ENCODE measurements around the gene ZNF608. TPM values are rescaled to one million over a fixed set of nuclear protein-coding genes. Genes with fewer than 3 reads are reported as not detected.

The ZNF608 gene
- total RNA-seq, 1 experiment from 2014 or later: 7.3 TPM

DNA sequence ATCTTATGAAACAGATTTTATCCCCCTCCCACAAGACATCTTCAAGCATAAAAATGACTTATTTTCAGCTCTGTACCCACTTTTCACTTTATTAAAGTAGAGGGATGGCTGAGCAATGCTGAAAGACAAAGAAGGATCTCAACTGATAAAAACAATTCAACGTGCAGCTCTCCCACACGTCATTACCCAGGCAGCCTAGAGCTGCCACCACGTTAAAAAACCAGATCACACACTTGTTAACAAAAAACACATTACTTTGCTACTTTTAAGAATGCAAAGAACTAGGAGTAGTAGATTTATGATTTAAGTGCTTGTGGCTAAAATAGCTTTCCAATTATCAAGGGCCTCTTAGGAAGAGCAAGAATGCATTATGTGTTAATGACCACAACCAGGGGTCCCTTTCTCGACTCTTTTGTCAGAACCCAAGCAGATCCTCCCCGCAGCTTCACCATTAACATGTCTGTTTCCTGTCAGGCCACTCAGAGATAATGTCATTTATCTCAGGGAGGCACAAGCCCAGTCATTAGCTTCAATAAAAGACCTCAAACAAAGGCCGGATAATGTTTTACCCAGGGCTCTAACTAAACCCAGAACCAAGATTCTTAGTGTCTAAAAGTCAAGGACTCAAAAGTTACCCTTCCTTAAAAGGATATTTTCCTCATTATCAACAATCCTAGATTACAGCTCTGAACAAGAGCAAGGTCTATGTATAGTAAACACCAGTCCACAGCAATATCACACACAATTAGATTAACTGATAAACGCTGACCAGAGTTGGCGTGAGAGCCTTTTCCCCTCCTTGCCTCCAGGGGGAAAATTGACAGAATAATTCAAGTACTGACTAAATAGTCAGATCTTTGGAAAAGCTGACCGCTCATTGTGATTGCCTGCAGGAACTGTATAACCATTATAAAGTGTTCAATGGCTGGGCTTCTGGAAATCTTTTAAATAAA lies 7.5 kb downstream of the ZNF608 start:
- no TSS peak for BruUV-seq (replicated peaks)
- Mint-ChIP-seq H3K27ac (ENCODE audit: unreplicated experiment) (no peak overlapping the region), H3K36me3 (ENCODE audit: insufficient read depth, unreplicated experiment) (no peaks in the 10 kb centered on the region), H3K4me1 (ENCODE audit: low read depth, unreplicated experiment) (peaks cover 18% of the 10 kb centered on the region), H3K27me3 (ENCODE audit: unreplicated experiment) (no peaks in the 10 kb centered on the region), H3K9me3 (ENCODE audit: low read depth, unreplicated experiment) (no peaks in the 10 kb centered on the region), H3K4me3 (ENCODE audit: low read depth, unreplicated experiment) (no peak overlapping the region)
- no peak for DNase-seq
- TF ChIP-seq, protein P1, sequence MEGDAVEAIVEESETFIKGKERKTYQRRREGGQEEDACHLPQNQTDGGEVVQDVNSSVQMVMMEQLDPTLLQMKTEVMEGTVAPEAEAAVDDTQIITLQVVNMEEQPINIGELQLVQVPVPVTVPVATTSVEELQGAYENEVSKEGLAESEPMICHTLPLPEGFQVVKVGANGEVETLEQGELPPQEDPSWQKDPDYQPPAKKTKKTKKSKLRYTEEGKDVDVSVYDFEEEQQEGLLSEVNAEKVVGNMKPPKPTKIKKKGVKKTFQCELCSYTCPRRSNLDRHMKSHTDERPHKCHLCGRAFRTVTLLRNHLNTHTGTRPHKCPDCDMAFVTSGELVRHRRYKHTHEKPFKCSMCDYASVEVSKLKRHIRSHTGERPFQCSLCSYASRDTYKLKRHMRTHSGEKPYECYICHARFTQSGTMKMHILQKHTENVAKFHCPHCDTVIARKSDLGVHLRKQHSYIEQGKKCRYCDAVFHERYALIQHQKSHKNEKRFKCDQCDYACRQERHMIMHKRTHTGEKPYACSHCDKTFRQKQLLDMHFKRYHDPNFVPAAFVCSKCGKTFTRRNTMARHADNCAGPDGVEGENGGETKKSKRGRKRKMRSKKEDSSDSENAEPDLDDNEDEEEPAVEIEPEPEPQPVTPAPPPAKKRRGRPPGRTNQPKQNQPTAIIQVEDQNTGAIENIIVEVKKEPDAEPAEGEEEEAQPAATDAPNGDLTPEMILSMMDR (IDR thresholded peaks at IDR 0.05; ENCODE audit: unreplicated experiment): peak; percentile 25
- CTCF ChIA-PET: interaction anchor here (0.5 to 1.1 kb wide), 3 partner anchors 10 to 56 kb away, joined by 3 to 4 read pairs (median 3); no protein-coding TSS in a partner anchor
- intact Hi-C loops (cut with micrococcal nuclease; ENCODE audit: unreplicated experiment): no loop called here

DNA sequence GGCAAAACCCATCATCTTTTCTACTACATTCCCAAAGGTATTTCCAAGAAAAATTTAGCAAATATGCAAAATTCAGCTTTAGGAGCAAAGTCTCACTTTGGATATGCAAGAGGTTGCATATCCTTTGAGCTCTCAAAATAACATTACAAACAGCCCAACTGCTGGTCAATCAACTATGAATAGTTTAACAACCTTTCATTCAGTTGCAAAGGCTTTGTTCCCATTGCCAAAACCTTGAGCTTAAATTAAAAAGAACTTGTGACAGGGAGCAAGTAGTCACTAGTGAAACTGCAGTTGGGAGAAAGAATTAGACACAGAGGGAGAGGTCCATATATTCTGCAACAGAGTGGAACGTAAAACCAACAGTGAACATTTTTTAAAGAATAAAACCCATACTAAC lies 8.8 kb downstream of the ZNF608 start:
- no peaks in the 10 kb centered on the region for H3K9me3 Mint-ChIP-seq (ENCODE audit: low read depth, unreplicated experiment)
- TF ChIP-seq, protein P1 (IDR thresholded peaks at IDR 0.05; ENCODE audit: unreplicated experiment): no peak
- H3K27ac Mint-ChIP-seq (ENCODE audit: unreplicated experiment): no peak overlapping the region
- CTCF ChIA-PET: no interaction called here
- H3K4me1 Mint-ChIP-seq (ENCODE audit: low read depth, unreplicated experiment): peaks cover 18% of the 10 kb centered on the region
- DNase-seq: no peak
- H3K4me3 Mint-ChIP-seq (ENCODE audit: low read depth, unreplicated experiment): no peak overlapping the region
- no peaks in the 10 kb centered on the region for H3K27me3 Mint-ChIP-seq (ENCODE audit: unreplicated experiment)
- intact Hi-C loops (cut with micrococcal nuclease; ENCODE audit: unreplicated experiment): no loop called here
- no TSS peak for BruUV-seq (replicated peaks)
- H3K36me3 Mint-ChIP-seq (ENCODE audit: insufficient read depth, unreplicated experiment): no peaks in the 10 kb centered on the region

DNA sequence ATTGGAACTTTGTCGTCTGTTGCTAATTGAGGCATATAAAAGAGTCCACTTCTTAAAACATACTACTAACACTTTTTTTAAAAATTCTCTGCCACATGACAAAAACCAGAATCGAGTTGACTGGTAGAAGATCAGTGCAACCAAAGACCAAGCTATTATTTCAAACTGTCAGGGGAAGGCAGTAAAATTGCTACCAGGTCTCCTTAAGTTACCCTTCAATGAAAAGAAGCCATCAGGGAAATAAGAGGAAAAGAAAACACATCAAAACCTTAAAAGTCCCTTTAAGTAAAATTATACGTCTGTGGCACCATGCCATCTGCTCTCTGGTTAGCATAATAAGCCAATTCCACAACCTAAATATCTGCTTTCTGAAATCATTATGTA lies 9.6 kb downstream of the ZNF608 start:
- TF ChIP-seq, protein P1 (IDR thresholded peaks at IDR 0.05; ENCODE audit: unreplicated experiment): no peak
- Mint-ChIP-seq H3K4me3 (ENCODE audit: low read depth, unreplicated experiment) (no peak overlapping the region), H3K27ac (ENCODE audit: unreplicated experiment) (no peak overlapping the region), H3K36me3 (ENCODE audit: insufficient read depth, unreplicated experiment) (no peaks in the 10 kb centered on the region), H3K4me1 (ENCODE audit: low read depth, unreplicated experiment) (peaks cover 18% of the 10 kb centered on the region), H3K9me3 (ENCODE audit: low read depth, unreplicated experiment) (no peaks in the 10 kb centered on the region), H3K27me3 (ENCODE audit: unreplicated experiment) (no peaks in the 10 kb centered on the region)
- DNase-seq: no peak
- intact Hi-C loops (cut with micrococcal nuclease; ENCODE audit: unreplicated experiment): no loop called here
- CTCF ChIA-PET: no interaction called here
- no TSS peak for BruUV-seq (replicated peaks)

DNA sequence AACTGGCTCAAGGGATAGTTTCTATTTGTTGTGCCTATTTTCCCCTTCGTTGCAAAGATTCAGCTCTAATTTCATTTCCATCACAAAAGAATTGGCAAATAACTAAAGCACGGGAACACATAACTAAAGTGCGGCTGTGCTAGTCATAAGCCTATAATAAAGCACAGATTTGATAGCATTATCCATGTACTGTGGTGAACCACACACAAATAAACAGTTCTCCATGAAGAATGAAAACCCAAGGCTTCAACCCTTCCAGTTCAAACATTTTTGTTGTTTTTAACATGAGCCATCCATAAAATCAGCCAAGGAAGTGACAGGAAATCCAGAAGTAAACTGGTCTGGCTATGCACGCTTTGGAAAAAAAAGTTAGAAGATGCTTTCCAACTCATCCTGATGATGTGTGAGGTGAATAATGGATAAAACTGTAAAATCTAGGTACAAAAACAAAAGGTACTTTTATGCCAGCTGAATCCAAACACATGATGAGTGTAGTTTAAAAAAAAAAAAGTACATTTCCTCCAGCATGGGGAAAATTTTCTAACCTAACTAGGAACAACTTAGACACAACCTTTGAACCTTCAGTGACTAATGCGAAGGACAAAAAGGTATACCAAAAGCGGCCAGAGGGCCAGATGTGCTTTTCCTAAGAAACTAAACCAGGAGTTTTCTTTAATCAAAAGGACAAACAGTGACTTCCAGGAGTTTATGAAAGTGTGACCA lies 10.2 kb downstream of the ZNF608 start:
- DNase-seq: no peak
- H3K9me3 Mint-ChIP-seq (ENCODE audit: low read depth, unreplicated experiment): no peaks in the 10 kb centered on the region
- intact Hi-C loops (cut with micrococcal nuclease; ENCODE audit: unreplicated experiment): no loop called here
- peaks cover 18% of the 10 kb centered on the region for H3K4me1 Mint-ChIP-seq (ENCODE audit: low read depth, unreplicated experiment)
- TF ChIP-seq, protein P1 (IDR thresholded peaks at IDR 0.05; ENCODE audit: unreplicated experiment): no peak
- no peak overlapping the region for H3K27ac Mint-ChIP-seq (ENCODE audit: unreplicated experiment)
- no peaks in the 10 kb centered on the region for H3K36me3 Mint-ChIP-seq (ENCODE audit: insufficient read depth, unreplicated experiment)
- CTCF ChIA-PET: no interaction called here
- no peak overlapping the region for H3K4me3 Mint-ChIP-seq (ENCODE audit: low read depth, unreplicated experiment)
- H3K27me3 Mint-ChIP-seq (ENCODE audit: unreplicated experiment): no peaks in the 10 kb centered on the region
- BruUV-seq (replicated peaks): no TSS peak

Measured in Calu3 (cell line).